ENCODE measurements around the gene DTX4.
A peak's percentile ranks its signal among the peaks of the same experiment; 100 is the strongest.

The DTX4 gene

DNA sequence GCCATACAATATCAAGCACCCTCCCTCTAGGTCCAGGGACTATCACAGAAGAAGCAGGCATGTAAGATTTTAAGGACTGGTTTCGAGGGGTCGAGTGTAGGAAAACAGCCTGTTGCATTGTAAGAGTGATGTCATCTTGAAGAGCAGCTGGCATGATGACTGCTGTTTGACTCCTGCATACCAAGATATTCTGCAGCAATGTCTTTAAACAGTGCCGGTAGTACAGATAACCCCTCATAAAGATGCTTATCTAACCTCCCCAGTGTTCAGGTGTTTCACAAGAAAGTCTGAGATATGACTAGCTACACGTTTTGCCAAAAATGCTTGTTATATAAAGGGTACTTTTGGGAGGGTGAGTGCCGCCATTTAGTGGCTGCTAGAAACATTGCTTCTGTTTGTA, 17.3 kb upstream of the DTX4 start:
- H3K9me3 Mint-ChIP-seq, result no peaks in the 10 kb centered on the region
- H3K27ac Mint-ChIP-seq, result no peak overlapping the region
- H3K4me3 Mint-ChIP-seq, result no peak overlapping the region
- peaks cover 40% of the 10 kb centered on the region for H3K36me3 Mint-ChIP-seq (ENCODE audit: low read depth)
- peaks cover 32% of the 10 kb centered on the region for H3K4me1 Mint-ChIP-seq (ENCODE audit: low read depth)
- no peaks in the 10 kb centered on the region for H3K27me3 Mint-ChIP-seq

GRCh38 chr11:59157433-59157832, 14.5 kb upstream of the DTX4 start:
- Mint-ChIP-seq H3K4me3 (no peak overlapping the region), H3K27me3 (peaks cover 7% of the 10 kb centered on the region), H3K36me3 (ENCODE audit: low read depth) (peaks cover 18% of the 10 kb centered on the region), H3K9me3 (no peaks in the 10 kb centered on the region), H3K27ac (no peak overlapping the region), H3K4me1 (ENCODE audit: low read depth) (peaks cover 15% of the 10 kb centered on the region)

DNA sequence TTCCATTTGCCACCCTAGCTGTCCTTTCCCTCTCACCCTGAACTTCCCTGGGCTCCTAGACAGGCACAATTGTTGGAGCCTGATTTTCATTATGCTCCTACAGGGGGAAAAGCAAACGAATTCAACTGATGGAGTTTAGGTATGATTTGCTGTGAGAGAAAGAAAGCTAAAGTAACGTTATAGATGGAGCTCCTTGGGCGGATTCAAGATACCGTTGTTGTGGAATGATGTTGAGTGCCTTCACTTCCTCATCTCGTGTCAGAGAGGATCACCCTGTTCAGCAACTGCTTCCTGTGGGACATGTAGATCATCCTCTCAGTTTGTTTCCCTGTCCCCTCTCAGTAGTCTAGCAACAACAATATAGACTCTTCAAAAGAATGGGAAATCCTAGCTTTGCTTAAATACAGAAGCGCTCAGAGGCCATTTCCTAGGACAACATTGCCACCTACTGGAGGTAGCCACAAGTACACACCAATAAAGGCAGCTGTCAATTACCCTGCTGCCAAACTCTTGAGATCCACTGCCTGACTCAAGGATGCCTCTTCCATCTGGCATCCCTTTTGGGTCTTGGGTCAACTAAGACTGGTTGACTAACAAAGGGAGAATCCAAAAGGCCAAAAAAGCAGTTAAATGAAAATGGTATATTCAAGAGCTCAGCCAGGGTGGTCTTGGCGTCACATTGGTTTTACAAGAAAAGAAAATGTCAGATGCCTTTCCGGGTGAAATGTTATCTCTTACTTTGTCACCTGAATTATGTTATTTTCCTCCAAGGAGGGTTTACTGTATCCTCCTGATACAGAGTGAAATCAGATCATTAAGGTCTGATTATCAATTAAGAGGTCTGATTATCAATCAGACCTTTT, 13.5 kb upstream of the DTX4 start:
- Mint-ChIP-seq H3K4me3 (peak overlapping the region; percentile 22), H3K27me3 (peaks cover 11% of the 10 kb centered on the region), H3K36me3 (ENCODE audit: low read depth) (peaks cover 9% of the 10 kb centered on the region), H3K9me3 (no peaks in the 10 kb centered on the region), H3K4me1 (ENCODE audit: low read depth) (peaks cover 6% of the 10 kb centered on the region), H3K27ac (no peak overlapping the region)

DNA sequence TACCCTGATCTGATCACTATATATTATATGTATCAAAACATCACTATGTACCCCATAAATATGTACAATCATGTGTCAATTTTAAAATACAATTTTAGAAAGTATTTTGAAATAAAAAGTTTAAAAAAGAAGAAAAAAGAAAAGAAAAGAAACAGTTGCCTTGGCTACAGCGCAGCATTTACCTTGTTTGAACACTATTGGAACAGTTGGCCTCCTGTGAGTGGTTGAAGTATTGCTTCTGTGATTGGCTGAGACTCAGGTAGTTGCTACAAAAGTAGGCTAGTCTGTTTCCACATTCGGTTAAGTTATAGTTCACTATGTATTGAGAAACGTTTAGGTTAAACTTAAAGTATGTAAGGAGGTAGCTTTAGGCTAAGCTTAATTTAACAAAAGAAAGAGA, 7.9 kb upstream of the DTX4 start:
- no peaks in the 10 kb centered on the region for H3K36me3 Mint-ChIP-seq (ENCODE audit: low read depth)
- H3K27ac Mint-ChIP-seq, result no peak overlapping the region
- no peak overlapping the region for H3K4me3 Mint-ChIP-seq

DNA sequence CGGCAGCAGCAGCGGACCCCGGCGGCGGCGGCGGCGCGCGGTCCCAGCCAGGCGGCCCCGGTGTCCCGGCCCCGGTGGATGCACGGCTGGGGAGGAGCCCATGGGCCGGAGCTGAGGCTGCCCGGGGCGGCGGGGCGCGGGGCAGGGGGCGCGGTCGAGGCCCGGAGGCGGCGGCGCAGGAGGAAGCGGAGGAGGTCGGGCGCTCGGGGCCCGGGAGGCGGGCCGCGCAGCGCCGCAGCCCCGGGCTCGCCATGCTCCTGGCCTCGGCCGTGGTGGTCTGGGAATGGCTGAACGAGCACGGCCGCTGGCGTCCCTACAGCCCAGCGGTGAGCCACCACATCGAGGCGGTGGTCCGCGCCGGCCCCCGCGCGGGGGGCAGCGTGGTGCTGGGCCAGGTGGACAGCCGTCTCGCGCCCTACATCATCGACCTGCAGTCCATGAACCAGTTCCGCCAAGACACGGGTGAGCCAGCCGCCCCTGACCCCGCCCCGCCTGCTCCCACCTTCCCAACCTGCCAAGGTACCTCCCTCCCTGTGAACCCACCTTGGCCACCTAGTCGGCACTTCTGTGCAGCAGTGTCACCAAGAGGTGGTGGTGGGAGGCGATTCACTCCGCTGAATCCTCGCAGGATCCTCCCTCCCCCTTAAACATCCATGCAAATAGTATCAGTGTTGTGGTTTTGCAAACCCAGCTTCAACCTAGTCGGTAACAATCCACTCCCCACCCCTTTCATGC, 580 bp downstream of the DTX4 start:
- Mint-ChIP-seq H3K27me3 (peaks cover 19% of the 10 kb centered on the region), H3K27ac (no peak overlapping the region), H3K9me3 (no peaks in the 10 kb centered on the region), H3K4me1 (ENCODE audit: low read depth) (peaks cover 14% of the 10 kb centered on the region), H3K4me3 (peak overlapping the region; percentile 78), H3K36me3 (ENCODE audit: low read depth) (no peaks in the 10 kb centered on the region)

More for the DNA sequence above, 7.9 kb upstream of the DTX4 start:
- H3K27me3 Mint-ChIP-seq, result peaks cover 25% of the 10 kb centered on the region
- no peaks in the 10 kb centered on the region for H3K9me3 Mint-ChIP-seq
- H3K4me1 Mint-ChIP-seq (ENCODE audit: low read depth), result no peaks in the 10 kb centered on the region

DNA sequence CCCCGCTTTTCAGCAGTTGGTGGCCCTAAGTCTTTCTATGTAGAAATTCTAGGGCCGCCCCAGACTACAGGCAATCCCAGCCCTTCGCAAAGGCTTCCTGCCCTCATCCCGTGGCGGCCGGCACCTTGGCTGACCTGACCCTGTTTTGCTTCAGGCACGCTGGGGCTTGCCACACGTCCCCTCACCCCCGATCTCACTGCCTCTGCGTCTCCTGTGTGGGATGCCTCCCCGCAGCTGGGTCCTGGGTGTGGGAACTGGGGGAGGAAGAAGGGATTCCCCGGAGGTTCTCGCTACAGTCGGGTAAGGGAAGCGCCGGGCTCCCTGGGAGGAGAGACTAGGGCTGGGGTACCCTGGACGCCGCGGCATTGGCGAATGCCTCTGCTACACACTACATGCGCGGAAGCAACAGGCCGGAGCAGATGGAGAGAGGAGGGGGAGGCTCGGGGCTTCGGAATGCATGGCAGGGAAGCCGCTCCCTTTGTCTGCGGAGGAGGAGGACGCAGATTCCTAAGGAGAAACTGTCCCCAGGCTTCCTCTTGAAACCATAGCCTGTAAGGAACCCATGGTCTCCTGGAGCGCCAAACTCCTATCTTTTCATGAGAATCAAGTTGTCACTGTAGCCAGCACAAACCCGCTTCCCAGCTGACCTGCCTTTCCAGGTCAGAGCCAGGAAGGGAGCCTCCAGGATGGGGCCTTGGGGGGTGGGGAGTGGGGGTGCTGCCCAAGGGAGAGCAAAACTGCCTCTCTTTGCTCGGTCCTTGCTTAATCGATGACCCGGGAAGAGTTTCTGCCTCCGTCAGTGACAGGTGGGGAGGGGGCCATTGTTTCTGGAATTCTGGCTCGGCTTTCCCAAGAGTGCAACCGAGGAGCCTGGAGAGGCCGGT, 1.4 kb downstream of the DTX4 start:
- Mint-ChIP-seq H3K36me3 (ENCODE audit: low read depth) (no peaks in the 10 kb centered on the region), H3K4me3 (peak overlapping the region; percentile 78), H3K27me3 (peaks cover 19% of the 10 kb centered on the region), H3K27ac (no peak overlapping the region), H3K4me1 (ENCODE audit: low read depth) (peaks cover 14% of the 10 kb centered on the region), H3K9me3 (no peaks in the 10 kb centered on the region)

DNA sequence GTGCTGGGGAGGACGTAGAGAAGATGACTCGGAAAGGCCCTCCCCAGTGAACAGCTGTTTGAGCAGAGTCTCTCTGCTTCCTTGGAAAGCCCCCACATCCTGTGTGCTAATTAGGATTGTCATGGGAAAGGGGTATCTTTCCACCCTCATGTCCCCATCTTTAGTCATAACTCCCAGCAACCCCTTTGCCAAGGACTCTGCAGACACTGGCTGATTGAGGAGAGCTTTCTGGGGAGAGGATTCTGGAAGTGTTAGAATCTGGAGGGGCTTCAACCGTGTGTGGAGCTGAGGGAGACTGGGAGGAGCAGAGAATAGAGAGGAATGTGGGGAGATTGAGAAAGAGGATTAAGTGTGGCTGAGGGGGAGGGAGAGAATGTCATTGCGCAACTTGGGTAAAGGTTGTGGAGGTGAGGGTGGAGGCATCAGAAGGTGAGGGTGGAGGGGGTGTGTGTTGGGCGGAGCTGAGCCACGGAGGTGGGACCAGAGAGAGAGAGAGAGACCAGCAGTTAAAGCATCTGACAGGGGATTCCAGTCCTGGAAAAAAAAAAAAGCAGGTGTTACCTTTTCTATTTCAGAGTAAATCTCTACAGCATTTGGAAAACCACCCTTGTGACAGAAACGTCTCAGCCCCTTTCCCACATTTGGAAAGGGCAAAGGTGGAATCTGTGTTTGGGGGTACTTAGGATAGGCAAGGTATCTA, 2.2 kb downstream of the DTX4 start:
- H3K4me1 Mint-ChIP-seq (ENCODE audit: low read depth), result peaks cover 14% of the 10 kb centered on the region
- H3K9me3 Mint-ChIP-seq, result no peaks in the 10 kb centered on the region
- H3K27ac Mint-ChIP-seq, result no peak overlapping the region
- H3K36me3 Mint-ChIP-seq (ENCODE audit: low read depth), result no peaks in the 10 kb centered on the region
- H3K27me3 Mint-ChIP-seq, result peaks cover 19% of the 10 kb centered on the region
- H3K4me3 Mint-ChIP-seq, result no peak overlapping the region

DNA sequence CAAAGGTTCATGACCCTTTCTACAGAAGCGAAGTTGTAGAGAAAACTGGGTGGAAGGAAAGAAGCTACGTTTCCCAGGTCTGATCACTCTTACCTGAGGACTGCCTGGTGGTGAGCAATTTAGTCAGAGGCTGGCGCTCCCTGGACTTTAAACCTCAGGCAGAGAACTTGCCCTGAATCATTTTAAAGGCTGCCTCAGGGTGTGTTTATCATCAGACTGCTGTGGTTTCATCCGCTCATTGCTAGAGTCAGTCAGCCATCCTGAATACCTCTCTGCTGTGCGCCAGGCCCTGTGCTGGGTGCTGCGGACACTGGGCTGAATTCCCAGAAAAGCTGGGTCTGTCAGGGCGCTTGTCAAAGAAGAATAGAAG, 2.7 kb downstream of the DTX4 start:
- no peaks in the 10 kb centered on the region for H3K36me3 Mint-ChIP-seq (ENCODE audit: low read depth)
- no peak overlapping the region for H3K27ac Mint-ChIP-seq
- no peaks in the 10 kb centered on the region for H3K9me3 Mint-ChIP-seq
- peaks cover 14% of the 10 kb centered on the region for H3K4me1 Mint-ChIP-seq (ENCODE audit: low read depth)
- H3K27me3 Mint-ChIP-seq, result peaks cover 19% of the 10 kb centered on the region
- H3K4me3 Mint-ChIP-seq, result no peak overlapping the region

DNA sequence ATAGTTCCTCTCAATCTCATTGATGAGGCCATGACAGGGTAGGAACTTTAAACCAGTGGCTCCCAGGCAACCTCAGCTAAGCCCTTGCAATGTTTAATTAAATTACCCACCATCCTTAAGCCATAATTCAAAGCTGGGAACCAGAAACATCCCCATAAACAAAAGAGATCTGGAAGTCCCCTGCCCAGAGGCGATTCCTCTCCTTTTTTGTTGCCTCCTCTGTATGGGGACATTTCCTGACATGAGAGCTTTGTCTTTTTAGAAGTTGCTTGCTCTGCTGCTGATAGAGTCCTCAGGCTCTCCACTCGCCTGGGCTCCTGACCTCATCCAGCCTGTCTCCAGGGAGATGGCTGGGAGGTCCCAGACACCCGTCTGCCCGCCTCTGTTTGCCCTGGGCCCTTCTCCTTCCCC, 3.2 kb downstream of the DTX4 start:
- Mint-ChIP-seq H3K27ac (no peak overlapping the region), H3K9me3 (no peaks in the 10 kb centered on the region), H3K36me3 (ENCODE audit: low read depth) (no peaks in the 10 kb centered on the region), H3K4me3 (no peak overlapping the region), H3K27me3 (peaks cover 19% of the 10 kb centered on the region), H3K4me1 (ENCODE audit: low read depth) (peaks cover 14% of the 10 kb centered on the region)

DNA sequence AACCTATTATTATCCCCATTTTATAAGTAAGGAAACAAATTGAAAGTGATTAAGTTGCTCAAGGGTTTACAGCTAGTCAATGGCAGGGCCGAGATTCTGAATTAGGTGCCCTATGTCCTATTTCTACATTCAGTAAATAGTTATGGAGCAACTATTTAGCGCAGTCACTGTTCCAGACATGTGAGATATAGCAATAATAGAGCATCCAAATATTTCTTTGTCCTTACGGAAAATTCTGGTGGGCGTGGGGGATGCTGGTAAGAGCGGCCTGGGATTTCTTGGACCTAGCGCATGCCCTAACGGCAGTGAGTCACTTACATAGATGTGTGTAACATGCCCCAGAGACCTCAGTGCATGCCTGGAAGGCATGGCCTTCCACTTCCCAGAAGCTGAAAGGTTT, 4.4 kb downstream of the DTX4 start:
- H3K27ac Mint-ChIP-seq, result no peak overlapping the region
- peaks cover 19% of the 10 kb centered on the region for H3K27me3 Mint-ChIP-seq
- no peak overlapping the region for H3K4me3 Mint-ChIP-seq
- H3K36me3 Mint-ChIP-seq (ENCODE audit: low read depth), result no peaks in the 10 kb centered on the region
- H3K9me3 Mint-ChIP-seq, result no peaks in the 10 kb centered on the region
- peaks cover 14% of the 10 kb centered on the region for H3K4me1 Mint-ChIP-seq (ENCODE audit: low read depth)

GRCh38 chr11:59178402-59178801, 6.5 kb downstream of the DTX4 start:
- H3K27ac Mint-ChIP-seq, result no peak overlapping the region
- H3K4me3 Mint-ChIP-seq, result no peak overlapping the region
- peaks cover 6% of the 10 kb centered on the region for H3K4me1 Mint-ChIP-seq (ENCODE audit: low read depth)
- H3K36me3 Mint-ChIP-seq (ENCODE audit: low read depth), result no peaks in the 10 kb centered on the region
- peaks cover 11% of the 10 kb centered on the region for H3K27me3 Mint-ChIP-seq
- no peaks in the 10 kb centered on the region for H3K9me3 Mint-ChIP-seq

- peaks cover 3% of the 10 kb centered on the region for H3K4me1 Mint-ChIP-seq (ENCODE audit: low read depth)
- no peak overlapping the region for H3K4me3 Mint-ChIP-seq
- no peak overlapping the region for H3K27ac Mint-ChIP-seq
- H3K27me3 Mint-ChIP-seq, result peaks cover 8% of the 10 kb centered on the region
- no peaks in the 10 kb centered on the region for H3K9me3 Mint-ChIP-seq
- H3K36me3 Mint-ChIP-seq (ENCODE audit: low read depth), result no peaks in the 10 kb centered on the region
Measured at GRCh38 chr11:59179121-59179520, 7.2 kb downstream of the DTX4 start.

GRCh38 chr11:59180168-59180776, 8.3 kb downstream of the DTX4 start:
- Mint-ChIP-seq H3K4me3 (no peak overlapping the region), H3K36me3 (ENCODE audit: low read depth) (no peaks in the 10 kb centered on the region), H3K27me3 (peaks cover under 1% of the 10 kb centered on the region), H3K27ac (no peak overlapping the region), H3K4me1 (ENCODE audit: low read depth) (no peaks in the 10 kb centered on the region), H3K9me3 (no peaks in the 10 kb centered on the region)

DNA sequence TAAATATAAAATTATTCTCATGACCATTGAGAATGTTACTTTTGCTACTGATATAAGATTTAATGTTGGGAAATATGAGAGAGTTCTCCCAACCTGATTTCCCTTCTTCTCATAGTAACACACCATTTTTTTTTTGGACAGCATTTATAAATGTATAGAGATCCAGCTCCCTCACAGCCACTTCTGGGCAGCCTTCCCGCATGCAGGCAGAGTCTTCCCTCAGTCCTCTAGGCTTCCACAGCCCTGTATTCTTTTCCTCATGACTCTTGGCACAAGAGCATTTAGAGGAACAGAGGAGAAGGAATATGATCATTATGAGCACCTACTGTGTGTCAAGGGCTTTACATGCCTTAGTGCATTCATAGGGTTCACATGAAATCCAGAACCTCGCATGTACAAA, 9.0 kb downstream of the DTX4 start:
- H3K27me3 Mint-ChIP-seq, result no peaks in the 10 kb centered on the region
- no peaks in the 10 kb centered on the region for H3K9me3 Mint-ChIP-seq
- H3K4me1 Mint-ChIP-seq (ENCODE audit: low read depth), result no peaks in the 10 kb centered on the region
- no peak overlapping the region for H3K4me3 Mint-ChIP-seq
- H3K36me3 Mint-ChIP-seq (ENCODE audit: low read depth), result no peaks in the 10 kb centered on the region
- H3K27ac Mint-ChIP-seq, result no peak overlapping the region
